Measurements from ENCODE around the gene WDR83. TPM values are rescaled to one million over a fixed set of nuclear protein-coding genes. Genes with fewer than 3 reads are reported as not detected.
"Not testable (repeated sequence)": the region's sequence is repeated elsewhere in the genome, so short reads cannot be mapped to it uniquely, and the experiment has no call there.

Gene WDR83
- total RNA-seq, 2 donors from 2014 or later, result 18.6 to 25.1 TPM

GRCh38 chr19:12685831-12686230 lies 19.2 kb downstream of the WDR83 start:
- Mint-ChIP-seq H3K27me3 (no peaks in the 10 kb centered on the region), H3K27ac (no peak overlapping the region), H3K36me3 (peaks cover 6% of the 10 kb centered on the region), H3K4me3 (no peak overlapping the region), H3K4me1 (ENCODE audit: low read depth in 2 of 2) (peaks cover 8 to 11% of the 10 kb centered on the region in 2 donors), H3K9me3 (no peaks in the 10 kb centered on the region)
- no peak for ATAC-seq
- no peak for DNase-seq (ENCODE audit: low spot score)

- H3K4me3 Mint-ChIP-seq, result no peak within 1 kb of the TSS
- H3K27ac Mint-ChIP-seq, result no peak within 1 kb of the TSS
- no peaks in the 10 kb centered on the region for H3K27me3 Mint-ChIP-seq
- no peaks in the 10 kb centered on the region for H3K36me3 Mint-ChIP-seq
- H3K9me3 Mint-ChIP-seq, result no peaks in the 10 kb centered on the region
- peaks cover 0 to 5% of the 10 kb centered on the region in 2 donors for H3K4me1 Mint-ChIP-seq (ENCODE audit: low read depth in 2 of 2)
- no peak for DNase-seq (ENCODE audit: low spot score)
- ATAC-seq, result no peak
Observed at GRCh38 chr19:12687496-12688196, 21.0 kb downstream of the WDR83 start, which contains the start of gene GNG14. GNG14 (plus strand) TSS chr19:12687998; CDS start chr19:12688049, 51 bp downstream.

GRCh38 chr19:12689012-12689411 lies 22.4 kb downstream of the WDR83 start:
- Mint-ChIP-seq H3K36me3 (no peaks in the 10 kb centered on the region), H3K27me3 (no peaks in the 10 kb centered on the region), H3K4me1 (ENCODE audit: low read depth in 2 of 2) (peaks cover 0 to 3% of the 10 kb centered on the region in 2 donors), H3K4me3 (no peak overlapping the region), H3K9me3 (no peaks in the 10 kb centered on the region), H3K27ac (no peak overlapping the region)
- ATAC-seq (peak in 1 of 2 donors; percentile 18), DNase-seq (ENCODE audit: low spot score) (no peak)

- DNase-seq (ENCODE audit: low spot score) (no peak), ATAC-seq (peak; percentile 15 to 31)
- no peaks in the 10 kb centered on the region for H3K9me3 Mint-ChIP-seq
- no peaks in the 10 kb centered on the region for H3K36me3 Mint-ChIP-seq
- no peak overlapping the region for H3K27ac Mint-ChIP-seq
- peaks cover 0 to 3% of the 10 kb centered on the region in 2 donors for H3K4me1 Mint-ChIP-seq (ENCODE audit: low read depth in 2 of 2)
- H3K4me3 Mint-ChIP-seq, result no peak overlapping the region
- H3K27me3 Mint-ChIP-seq, result no peaks in the 10 kb centered on the region
Observed at GRCh38 chr19:12689581-12690216, 23.1 kb downstream of the WDR83 start.

- no peak overlapping the region for H3K4me3 Mint-ChIP-seq
- no peaks in the 10 kb centered on the region for H3K9me3 Mint-ChIP-seq
- no peak for ATAC-seq
- no peaks in the 10 kb centered on the region for H3K27me3 Mint-ChIP-seq
- H3K36me3 Mint-ChIP-seq, result peaks cover under 1% of the 10 kb centered on the region
- peaks cover 4 to 6% of the 10 kb centered on the region in 2 donors for H3K4me1 Mint-ChIP-seq (ENCODE audit: low read depth in 2 of 2)
- DNase-seq (ENCODE audit: low spot score), result no peak
- no peak overlapping the region for H3K27ac Mint-ChIP-seq
Observed at GRCh38 chr19:12692960-12693359, 26.4 kb downstream of the WDR83 start.

GRCh38 chr19:12694641-12695040 lies 28.0 kb downstream of the WDR83 start:
- H3K4me1 Mint-ChIP-seq (ENCODE audit: low read depth in 2 of 2), result peaks cover 10% of the 10 kb centered on the region in 2 donors
- DNase-seq (ENCODE audit: low spot score) (no peak), ATAC-seq (no peak)
- H3K36me3 Mint-ChIP-seq, result peaks cover 5% of the 10 kb centered on the region
- H3K4me3 Mint-ChIP-seq, result no peak overlapping the region
- no peaks in the 10 kb centered on the region for H3K27me3 Mint-ChIP-seq
- no peak overlapping the region for H3K27ac Mint-ChIP-seq
- H3K9me3 Mint-ChIP-seq, result no peaks in the 10 kb centered on the region

- Mint-ChIP-seq H3K27ac (no peak overlapping the region), H3K27me3 (no peaks in the 10 kb centered on the region), H3K9me3 (no peaks in the 10 kb centered on the region), H3K4me1 (ENCODE audit: low read depth in 2 of 2) (peaks cover 10% of the 10 kb centered on the region in 2 donors), H3K36me3 (peaks cover 5% of the 10 kb centered on the region), H3K4me3 (no peak overlapping the region)
- peak in 1 of 2 donors; percentile 45 for ATAC-seq
- no peak for DNase-seq (ENCODE audit: low spot score)
Observed at GRCh38 chr19:12695096-12695495, 28.5 kb downstream of the WDR83 start.

GRCh38 chr19:12695514-12695913 lies 28.9 kb downstream of the WDR83 start:
- Mint-ChIP-seq H3K9me3 (no peaks in the 10 kb centered on the region), H3K36me3 (peaks cover 5% of the 10 kb centered on the region), H3K4me3 (peak overlapping the region; percentile 89), H3K27ac (no peak overlapping the region), H3K4me1 (ENCODE audit: low read depth in 2 of 2) (peaks cover 10% of the 10 kb centered on the region in 2 donors), H3K27me3 (no peaks in the 10 kb centered on the region)
- no peak for DNase-seq (ENCODE audit: low spot score)
- ATAC-seq, result no peak

- no peak for DNase-seq (ENCODE audit: low spot score)
Observed at GRCh38 chr19:12695997-12696365, 29.4 kb downstream of the WDR83 start.

GRCh38 chr19:12696366-12697335 lies 30.0 kb downstream of the WDR83 start, which contains the start of gene FBXW9:
FBXW9 (minus strand) TSS chr19:12696631; CDS start chr19:12696581, 50 bp downstream.
- ATAC-seq (peak; percentile 92 to 93), DNase-seq (ENCODE audit: low spot score) (peak; percentile 96)
- no peaks in the 10 kb centered on the region for H3K27me3 Mint-ChIP-seq
- H3K27ac Mint-ChIP-seq, result peak within 1 kb of the TSS; percentile 88 to 94
- H3K9me3 Mint-ChIP-seq, result no peaks in the 10 kb centered on the region
- peaks cover 10% of the 10 kb centered on the region in 2 donors for H3K4me1 Mint-ChIP-seq (ENCODE audit: low read depth in 2 of 2)
- H3K36me3 Mint-ChIP-seq, result peaks cover 5% of the 10 kb centered on the region
- peak within 1 kb of the TSS; percentile 89 for H3K4me3 Mint-ChIP-seq

More at GRCh38 chr19:12695997-12696365, 29.4 kb downstream of the WDR83 start:
- Mint-ChIP-seq H3K27me3 (no peaks in the 10 kb centered on the region), H3K4me3 (peak overlapping the region; percentile 89), H3K27ac (peak overlapping the region; percentile 88 to 94), H3K9me3 (no peaks in the 10 kb centered on the region), H3K36me3 (peaks cover 5% of the 10 kb centered on the region), H3K4me1 (ENCODE audit: low read depth in 2 of 2) (peaks cover 10% of the 10 kb centered on the region in 2 donors)
- peak; percentile 28 to 29 for ATAC-seq

GRCh38 chr19:12697425-12697824 lies 30.8 kb downstream of the WDR83 start:
- not testable (repeated sequence) for H3K9me3 Mint-ChIP-seq; H3K27ac Mint-ChIP-seq; H3K36me3 Mint-ChIP-seq; H3K27me3 Mint-ChIP-seq; ATAC-seq; DNase-seq (ENCODE audit: low spot score)
- H3K4me3 Mint-ChIP-seq, result peak overlapping the region; percentile 25
- H3K4me1 Mint-ChIP-seq (ENCODE audit: low read depth in 2 of 2), result peaks cover 10% of the 10 kb centered on the region in 2 donors

- H3K27me3 Mint-ChIP-seq, result no peaks in the 10 kb centered on the region
- H3K36me3 Mint-ChIP-seq, result peaks cover 10% of the 10 kb centered on the region
- H3K4me3 Mint-ChIP-seq, result peak overlapping the region; percentile 78
- DNase-seq (ENCODE audit: low spot score) (no peak), ATAC-seq (no peak)
- H3K27ac Mint-ChIP-seq, result peak overlapping the region; percentile 63 to 83
- no peaks in the 10 kb centered on the region for H3K9me3 Mint-ChIP-seq
- peaks cover 10 to 11% of the 10 kb centered on the region in 2 donors for H3K4me1 Mint-ChIP-seq (ENCODE audit: low read depth in 2 of 2)
Observed at GRCh38 chr19:12698138-12698537, 31.5 kb downstream of the WDR83 start.

GRCh38 chr19:12701596-12702282 lies 35.1 kb downstream of the WDR83 start:
- DNase-seq (ENCODE audit: low spot score) (no peak), ATAC-seq (no peak)
- H3K27ac Mint-ChIP-seq, result no peak overlapping the region
- H3K9me3 Mint-ChIP-seq, result no peaks in the 10 kb centered on the region
- peaks cover 7 to 10% of the 10 kb centered on the region in 2 donors for H3K4me1 Mint-ChIP-seq (ENCODE audit: low read depth in 2 of 2)
- H3K27me3 Mint-ChIP-seq, result no peaks in the 10 kb centered on the region
- H3K36me3 Mint-ChIP-seq, result peaks cover 10% of the 10 kb centered on the region
- H3K4me3 Mint-ChIP-seq, result no peak overlapping the region
